ENCODE measurements around the gene MIAT. TPM values are rescaled to one million over a fixed set of nuclear protein-coding genes. Genes with fewer than 3 reads are reported as not detected.
A peak's percentile ranks its signal among the peaks of the same experiment; 100 is the strongest.
"Not testable (repeated sequence)": the region's sequence is repeated elsewhere in the genome, so short reads cannot be mapped to it uniquely, and the experiment has no call there.

Gene MIAT
- total RNA-seq, 1 experiment from 2014 or later, result under 0.01 TPM

DNA sequence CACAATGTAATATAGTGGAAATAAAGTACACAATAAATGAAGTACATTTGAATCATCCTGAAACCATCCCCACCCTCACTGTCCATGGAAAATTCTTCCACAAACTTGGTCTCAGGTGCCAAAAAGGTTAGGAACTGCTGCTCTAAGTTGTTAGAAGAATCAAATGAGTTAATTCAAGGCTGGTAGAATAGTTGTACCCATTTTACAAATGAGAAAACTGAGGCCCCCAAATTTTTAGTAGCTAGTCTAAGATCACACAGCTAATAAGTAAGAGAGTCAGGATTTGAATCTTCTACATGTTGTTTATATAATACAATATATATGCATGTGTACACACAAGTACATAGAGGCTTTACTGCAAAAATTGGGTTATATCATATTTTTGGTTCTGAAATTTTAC, 43.1 kb downstream of the MIAT start:
- no peak for DNase-seq (ENCODE audit: low spot score)

DNA sequence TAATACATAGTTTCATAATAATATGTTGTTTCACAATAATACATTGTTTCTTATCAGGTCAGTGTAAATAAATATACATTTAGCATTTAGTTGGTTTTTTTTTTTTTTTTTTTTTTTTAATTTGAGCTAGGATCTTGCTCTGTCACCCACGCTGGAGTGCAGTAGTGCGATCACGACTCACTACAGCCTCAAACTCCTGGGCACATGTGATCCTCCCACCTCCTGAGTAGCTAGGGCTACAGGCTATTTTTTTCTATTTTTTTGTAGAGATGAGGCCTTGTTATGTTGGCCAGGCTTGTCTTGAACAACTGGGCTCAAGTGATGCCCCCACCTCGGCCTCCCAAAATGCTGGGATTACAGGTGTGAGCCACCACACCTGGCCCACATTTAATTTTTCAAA, 43.5 kb downstream of the MIAT start:
- no peak for DNase-seq (ENCODE audit: low spot score)

- DNase-seq (ENCODE audit: low spot score), result no peak
Observed at GRCh38 chr22:26701323-26701722, 43.9 kb downstream of the MIAT start.

DNA sequence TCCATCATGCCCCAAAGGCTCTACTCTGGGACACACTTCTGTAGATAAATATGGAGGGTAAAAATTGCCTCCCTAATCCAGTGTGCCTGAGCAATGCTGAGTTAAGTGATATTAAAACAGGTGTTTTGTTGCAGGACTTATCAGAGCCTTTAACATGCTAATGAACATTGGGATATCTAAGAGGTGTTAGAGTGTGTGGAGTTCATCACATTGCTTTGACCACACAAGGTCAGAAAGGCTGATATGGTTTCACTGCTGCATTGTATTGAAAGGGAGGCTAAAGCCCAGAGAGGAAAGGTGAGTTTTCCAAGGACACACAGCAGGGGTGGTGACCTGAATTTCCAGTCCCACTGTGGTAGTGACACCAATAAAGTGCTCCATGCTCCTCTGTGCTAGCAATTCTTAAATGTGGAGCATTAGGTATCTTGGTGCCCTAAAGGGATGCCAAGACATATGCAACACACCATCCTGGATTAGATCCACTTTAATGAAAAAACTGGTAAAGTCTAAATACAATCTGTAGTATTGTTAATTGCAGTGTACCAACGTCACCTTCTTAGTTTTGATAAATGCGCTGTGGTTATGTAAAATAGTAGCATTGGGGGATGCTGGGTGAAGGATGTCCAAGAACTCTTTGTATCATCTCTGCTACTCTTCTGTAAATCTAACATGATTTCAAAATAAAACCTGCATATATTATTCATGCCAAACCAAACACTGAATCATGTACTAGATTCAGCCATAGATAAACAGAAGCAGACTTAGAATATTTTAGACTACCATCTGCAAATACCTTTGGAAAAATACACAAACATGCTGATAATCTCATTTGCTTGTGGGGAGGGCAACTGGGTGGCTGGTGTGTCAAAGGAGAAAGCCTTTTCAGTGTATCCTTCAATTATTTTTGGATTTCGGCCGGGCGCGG, 45.8 kb downstream of the MIAT start:
- DNase-seq (ENCODE audit: low spot score), result no peak

DNA sequence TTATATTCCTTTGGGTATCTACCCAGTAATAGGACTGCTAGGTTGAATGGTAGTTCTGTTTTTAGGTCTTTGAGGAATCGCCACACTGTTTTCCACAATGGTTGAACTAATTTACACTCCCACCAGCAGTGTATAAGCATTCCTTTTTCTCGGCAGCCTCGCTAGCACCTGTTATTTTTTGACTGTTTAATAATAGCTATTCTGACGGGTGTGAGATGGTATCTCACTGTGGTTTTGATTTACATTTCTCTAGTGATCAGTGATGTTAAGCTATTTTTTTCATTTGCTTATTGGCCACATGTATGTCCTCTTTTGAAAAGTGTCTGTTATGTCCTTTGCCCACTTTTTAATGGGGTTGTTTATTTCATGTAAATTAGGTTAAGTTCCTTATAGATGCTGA, 48.0 kb downstream of the MIAT start:
- not testable (repeated sequence) for DNase-seq (ENCODE audit: low spot score)

GRCh38 chr22:26707090-26707489, 49.7 kb downstream of the MIAT start:
- DNase-seq (ENCODE audit: low spot score), result no peak

- no peak for DNase-seq (ENCODE audit: low spot score)
Observed at GRCh38 chr22:26707581-26707980, 50.2 kb downstream of the MIAT start.

GRCh38 chr22:26708256-26709009, 51.0 kb downstream of the MIAT start:
- no peak for DNase-seq (ENCODE audit: low spot score)

DNA sequence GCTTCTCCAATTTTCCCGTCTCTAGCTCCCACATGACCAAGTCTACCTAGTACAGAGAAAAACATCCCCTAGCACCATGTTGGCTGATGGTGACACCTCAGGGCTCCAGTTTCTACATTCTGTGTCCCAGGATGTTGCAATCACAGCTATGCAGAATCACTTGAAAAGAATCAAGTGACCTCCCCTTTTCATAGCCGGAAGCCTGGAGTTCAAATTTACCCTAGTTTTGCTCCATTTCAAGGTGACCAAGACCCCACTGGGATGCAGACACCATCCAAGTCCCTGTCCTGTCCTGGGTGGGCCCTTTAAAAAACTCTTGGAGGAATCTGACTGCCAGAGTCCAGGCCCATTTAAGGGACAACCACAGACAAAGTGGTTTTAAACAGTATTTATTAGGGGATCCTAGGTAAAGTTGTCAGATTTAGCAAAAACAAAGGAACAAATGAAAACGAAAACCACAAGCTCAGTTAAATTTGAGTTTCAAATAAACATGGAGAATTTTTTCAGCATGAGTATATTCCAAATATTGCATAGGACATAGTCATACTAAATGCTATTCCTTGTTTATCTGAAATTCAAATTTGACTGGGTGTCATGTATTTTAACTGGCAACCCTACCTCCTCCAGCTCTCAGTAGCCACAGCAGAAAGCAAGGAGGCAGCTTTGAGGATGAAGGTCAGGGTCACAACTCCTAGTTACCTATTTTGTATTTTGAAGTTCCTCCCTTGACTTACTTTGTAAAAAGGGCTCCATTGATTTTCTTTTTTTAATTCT, 52.4 kb downstream of the MIAT start:
- DNase-seq (ENCODE audit: low spot score), result peak; percentile 48

GRCh38 chr22:26711205-26711963, 54.0 kb downstream of the MIAT start:
- no peak for DNase-seq (ENCODE audit: low spot score)

DNA sequence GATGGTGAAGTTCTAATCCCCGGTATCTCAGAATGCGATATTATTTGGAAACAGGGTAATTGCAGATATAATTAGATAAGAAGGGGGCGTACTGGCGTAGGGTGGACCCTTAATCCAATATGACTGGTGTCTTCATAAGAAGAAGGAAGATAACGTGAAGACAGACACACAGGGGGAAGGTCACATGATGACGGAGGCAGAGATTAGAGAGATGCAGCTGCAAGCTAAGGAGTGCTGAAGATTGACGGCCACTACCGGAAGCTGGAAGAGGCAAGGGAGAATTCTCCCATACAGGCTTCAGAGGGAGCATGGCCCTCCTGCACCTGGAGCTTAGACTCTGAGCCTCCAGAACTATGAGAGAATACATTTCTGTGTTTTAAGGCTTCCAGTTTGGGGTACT, 54.8 kb downstream of the MIAT start:
- no peak for DNase-seq (ENCODE audit: low spot score)

DNA sequence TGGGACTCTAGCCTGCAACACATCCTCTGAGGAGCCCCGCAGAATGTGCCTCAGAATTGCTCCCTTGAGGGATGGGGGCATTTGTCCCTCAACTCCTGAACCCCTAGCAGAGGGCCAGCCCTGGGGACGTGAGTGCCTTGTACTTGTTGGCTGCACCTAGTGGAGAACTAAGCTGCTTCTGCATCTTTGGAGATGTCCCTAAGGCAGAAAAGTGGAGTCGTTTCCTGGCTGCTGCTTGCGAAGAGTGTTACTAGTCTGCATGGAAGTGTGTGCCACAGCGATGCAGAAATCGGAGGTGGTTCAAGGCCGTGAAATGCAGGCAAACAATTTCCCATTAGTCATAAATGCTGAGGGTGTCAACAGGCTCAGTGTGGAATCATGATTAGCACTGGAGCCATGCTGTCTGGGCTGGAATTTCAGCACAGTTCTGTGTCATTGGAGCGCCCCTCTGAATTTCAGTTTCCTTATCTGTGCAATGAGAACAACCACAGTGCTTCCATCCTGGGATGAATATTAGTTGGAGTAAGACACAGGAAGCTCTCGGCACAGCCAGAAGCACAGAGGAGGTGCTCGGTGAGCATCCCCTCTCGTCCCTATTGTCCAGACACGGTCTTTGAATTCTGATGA, 56.5 kb downstream of the MIAT start:
- DNase-seq (ENCODE audit: low spot score), result no peak

GRCh38 chr22:26714971-26715370, 57.6 kb downstream of the MIAT start:
- DNase-seq (ENCODE audit: low spot score), result no peak

DNA sequence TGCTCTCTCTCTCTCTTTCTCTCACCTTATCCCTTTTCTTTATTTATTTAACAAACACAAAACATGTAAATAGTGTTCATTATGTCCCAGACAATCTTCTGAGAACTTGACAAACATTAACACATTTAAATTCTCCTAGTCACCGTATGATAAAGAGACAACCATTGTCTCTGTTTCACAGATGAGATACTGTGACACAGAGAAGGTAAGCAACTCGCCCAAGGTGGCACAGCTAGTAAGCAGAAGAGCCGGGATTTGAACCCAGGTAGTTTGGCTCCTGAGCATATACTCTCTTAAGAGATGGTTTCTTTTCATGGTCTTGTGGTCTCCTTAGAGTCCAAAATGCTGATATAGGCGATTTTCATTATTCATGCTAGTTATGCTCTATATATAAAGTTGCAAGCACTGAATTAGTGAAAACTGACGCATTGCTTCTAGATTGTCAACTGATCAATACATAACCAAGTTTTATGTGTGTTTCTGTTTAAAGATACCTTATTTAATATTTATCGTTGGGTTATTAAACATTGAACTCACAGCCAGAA, 58.1 kb downstream of the MIAT start:
- no peak for DNase-seq (ENCODE audit: low spot score)

DNA sequence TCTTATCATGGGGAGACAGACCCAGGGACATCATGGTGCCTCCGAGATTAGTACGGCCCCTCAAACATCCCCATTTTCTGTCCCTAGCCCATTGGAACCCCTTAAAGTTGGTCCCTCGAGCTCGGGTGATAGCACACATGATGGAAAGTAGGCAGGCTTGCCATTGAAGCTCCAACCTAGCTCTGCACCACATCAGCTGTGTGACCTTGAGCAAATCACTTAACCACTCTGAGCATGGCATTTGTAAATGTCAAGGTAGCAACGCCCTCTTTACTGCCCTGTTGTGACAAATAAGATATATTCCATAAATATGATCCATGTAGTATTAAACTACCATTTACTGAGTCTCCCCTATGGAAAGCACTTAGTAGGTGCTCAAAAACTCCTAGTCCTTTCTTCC, 61.1 kb downstream of the MIAT start:
- no peak for DNase-seq (ENCODE audit: low spot score)

GRCh38 chr22:26718905-26719304, 61.5 kb downstream of the MIAT start:
- peak; percentile 74 for DNase-seq (ENCODE audit: low spot score)

DNA sequence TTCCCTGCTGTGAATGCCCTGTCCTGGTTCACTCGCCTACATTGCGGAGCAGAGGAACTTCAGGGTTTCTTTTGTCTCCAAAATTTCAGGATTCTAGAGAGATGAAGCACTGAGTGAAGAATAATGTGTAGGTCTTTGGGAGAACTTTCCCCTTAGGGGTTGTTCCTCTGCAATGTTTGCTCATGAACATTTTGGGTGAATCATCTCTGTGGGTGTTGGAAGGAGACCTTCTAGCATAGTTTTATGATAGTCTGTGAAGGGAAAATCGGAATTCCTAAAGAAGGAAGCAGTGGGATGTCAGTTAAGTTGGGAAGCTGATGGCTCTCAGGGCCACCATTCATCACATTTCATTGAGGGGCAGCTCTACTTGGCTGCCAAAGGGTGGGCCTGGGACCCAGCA, 64.8 kb downstream of the MIAT start:
- no peak for DNase-seq (ENCODE audit: low spot score)

GRCh38 chr22:26724414-26724813, 67.0 kb downstream of the MIAT start:
- no peak for DNase-seq (ENCODE audit: low spot score)

DNA sequence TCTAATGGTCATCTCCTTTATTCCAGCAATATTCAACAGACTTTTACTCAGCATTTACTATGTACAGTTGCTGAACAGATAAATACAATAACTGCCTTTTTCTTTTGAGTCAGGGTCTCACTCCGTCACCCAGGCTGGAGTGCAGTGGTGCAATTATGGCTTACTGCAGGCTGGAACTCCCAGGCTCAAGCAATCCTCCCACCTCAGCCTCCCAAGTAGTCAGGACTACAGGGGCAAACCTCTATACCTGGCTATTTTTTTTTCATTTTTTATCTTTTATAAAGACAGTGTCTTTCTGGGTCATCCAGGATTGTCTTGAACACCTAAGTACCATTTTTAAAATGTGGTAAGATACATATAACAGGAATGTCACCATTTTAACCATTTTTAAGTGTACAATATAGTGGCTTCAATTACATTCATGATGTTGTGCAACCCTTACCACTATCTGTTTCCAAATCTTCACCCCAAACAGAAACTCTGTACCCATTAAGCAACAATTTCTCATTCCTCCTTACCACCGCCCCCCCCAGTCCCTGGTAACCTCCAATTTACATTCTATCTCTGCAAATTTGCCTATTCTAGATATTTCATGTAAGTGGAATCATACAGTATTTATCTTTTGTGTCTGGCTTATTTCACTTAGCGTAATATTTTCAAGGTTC, 67.8 kb downstream of the MIAT start:
- no peak for DNase-seq (ENCODE audit: low spot score)
